Hematopoietic multipotent progenitor cell treated with erythropoietin and hydrocortisone succinate and interleukin-3 and kit ligand, for 6 days (in vitro differentiated cells): ENCODE measurements around the gene PPFIA4.
"Not testable (repeated sequence)": the region's sequence is repeated elsewhere in the genome, so short reads cannot be mapped to it uniquely, and the experiment has no call there.

ENCODE experiments used
- DNase-seq: peaks from one replicate; pipeline ENCODE4 v3.0.0-alpha.2; 2015

The PPFIA4 gene

GRCh38 chr1:203017692-203018091 is 8.6 kb upstream of the PPFIA4 start:
- DNase-seq, result no peak

- not testable (repeated sequence) for DNase-seq
These were observed 3.4 kb upstream of the PPFIA4 start for GRCh38 chr1:203022855-203023254.

GRCh38 chr1:203025686-203026030 is 633 bp upstream of the PPFIA4 start:
- no peak for DNase-seq

- DNase-seq, result no peak
These were observed 674 bp downstream of the PPFIA4 start for GRCh38 chr1:203026666-203027663.

- no peak for DNase-seq
These were observed 1.9 kb downstream of the PPFIA4 start for GRCh38 chr1:203028067-203028783.

- DNase-seq, result no peak
These were observed 2.7 kb downstream of the PPFIA4 start for GRCh38 chr1:203028784-203029553.

- DNase-seq, result peak; percentile 38
These were observed 5.2 kb downstream of the PPFIA4 start for GRCh38 chr1:203031467-203031866.

GRCh38 chr1:203033287-203033686 is 7.0 kb downstream of the PPFIA4 start:
- DNase-seq, result no peak

- no peak for DNase-seq
These were observed 7.6 kb downstream of the PPFIA4 start for GRCh38 chr1:203033917-203034316.

- DNase-seq, result no peak
These were observed 8.3 kb downstream of the PPFIA4 start for GRCh38 chr1:203034422-203035110.

- DNase-seq, result no peak
These were observed 9.1 kb downstream of the PPFIA4 start for GRCh38 chr1:203035111-203036000.

GRCh38 chr1:203036135-203036534 is 9.8 kb downstream of the PPFIA4 start:
- peak; percentile 29 for DNase-seq

GRCh38 chr1:203036537-203036936 is 10.2 kb downstream of the PPFIA4 start:
- no peak for DNase-seq

- peak; percentile 31 for DNase-seq
These were observed 11.4 kb downstream of the PPFIA4 start for GRCh38 chr1:203037509-203038190.

- no peak for DNase-seq
These were observed 12.0 kb downstream of the PPFIA4 start for GRCh38 chr1:203038217-203038741.

GRCh38 chr1:203038891-203039608 is 12.8 kb downstream of the PPFIA4 start:
- DNase-seq, result peak; percentile 88

- peak; percentile 40 for DNase-seq
These were observed 13.6 kb downstream of the PPFIA4 start for GRCh38 chr1:203039609-203040512.

GRCh38 chr1:203040513-203041275 is 14.4 kb downstream of the PPFIA4 start:
- DNase-seq, result peak; percentile 55
